Activated naive CD8-positive, alpha-beta T cell treated with anti-CD3 and anti-CD28 coated beads for 36 hours (primary cell): ENCODE measurements around the gene PRKCA. TPM values are rescaled to one million over a fixed set of nuclear protein-coding genes. Genes with fewer than 3 reads are reported as not detected.

Experiments used
- DNase-seq: peaks from one replicate; pipeline ENCODE4 v3.0.0; 2021
- H3K27ac Mint-ChIP-seq: one replicate; pipeline ENCODE4 v1.8.0; 2022; ENCODE audit warnings: mild to moderate bottlenecking, moderate library complexity, mixed read lengths
- H3K27me3 Mint-ChIP-seq: one replicate; pipeline ENCODE4 v1.8.0; 2022; ENCODE audit warnings: mild to moderate bottlenecking, mixed read lengths
- H3K36me3 Mint-ChIP-seq: one replicate; pipeline ENCODE4 v1.8.0; 2021; ENCODE audit warnings: mild to moderate bottlenecking, mixed read lengths
- H3K4me1 Mint-ChIP-seq: one replicate; pipeline ENCODE4 v1.8.0; 2021; ENCODE audit warnings: mixed read lengths
- H3K4me3 Mint-ChIP-seq: one replicate; pipeline ENCODE4 v1.8.0; 2022; ENCODE audit warnings: mild to moderate bottlenecking, moderate library complexity, mixed read lengths
- H3K9me3 Mint-ChIP-seq: one replicate; pipeline ENCODE4 v1.8.0; 2022; ENCODE audit warnings: mixed read lengths
- total RNA-seq, 2 experiments: library from RNA; stranded (reverse); gene quantifications; one replicate each; pipeline ENCODE4 v1.2.3, GENCODE V29; 2021

Gene PRKCA
- total RNA-seq, 2 experiments from 2014 or later: 63.5 to 65.8 TPM

DNA sequence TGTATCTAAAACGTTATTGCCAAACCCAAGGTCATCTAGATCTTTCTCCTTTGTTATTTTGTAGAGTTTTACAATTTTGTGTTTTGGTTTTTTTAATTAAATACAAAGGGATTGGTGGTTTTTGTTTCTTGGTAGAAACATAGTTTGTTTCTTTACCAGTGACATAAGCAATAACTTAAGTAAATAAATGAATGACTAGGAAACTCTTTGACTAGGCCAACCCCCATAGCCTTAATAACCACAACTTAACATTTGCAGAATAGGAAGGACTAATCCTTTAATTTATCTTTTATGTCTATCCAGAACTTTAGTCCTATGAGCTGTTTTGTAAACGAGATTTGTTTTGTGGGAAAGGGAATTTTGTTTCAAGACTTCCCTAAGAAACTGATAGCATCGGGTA, 162.5 kb downstream of the PRKCA start:
- Mint-ChIP-seq H3K36me3 (peaks cover 35% of the 10 kb centered on the region), H3K9me3 (no peaks in the 10 kb centered on the region), H3K4me1 (peaks cover 58% of the 10 kb centered on the region), H3K27ac (no peak overlapping the region), H3K4me3 (no peak overlapping the region), H3K27me3 (no peaks in the 10 kb centered on the region)
- no peak for DNase-seq

DNA sequence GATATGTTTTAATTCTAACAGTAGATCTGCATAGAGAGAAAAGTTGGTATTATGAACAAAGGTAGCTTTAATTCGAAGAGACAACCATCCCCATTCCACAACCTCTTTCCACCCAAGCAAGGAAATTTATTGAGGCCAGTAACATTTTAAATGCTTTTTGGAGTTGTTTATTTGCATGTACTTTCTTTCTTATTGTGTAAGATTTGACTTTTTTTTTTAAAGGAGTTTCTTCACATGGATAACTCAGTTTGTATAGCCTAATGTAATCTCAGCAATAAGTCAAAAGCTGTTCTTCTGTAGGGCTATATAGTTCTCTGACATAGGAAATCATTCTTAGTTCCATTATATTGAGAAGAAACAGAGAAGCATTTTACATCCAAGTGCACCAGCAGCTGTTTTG, 163.3 kb downstream of the PRKCA start:
- Mint-ChIP-seq H3K4me1 (peaks cover 61% of the 10 kb centered on the region), H3K9me3 (no peaks in the 10 kb centered on the region), H3K27me3 (no peaks in the 10 kb centered on the region), H3K4me3 (no peak overlapping the region), H3K36me3 (peaks cover 31% of the 10 kb centered on the region), H3K27ac (no peak overlapping the region)
- DNase-seq: no peak

GRCh38 chr17:66466106-66466820, 163.8 kb downstream of the PRKCA start:
- Mint-ChIP-seq H3K27ac (peak overlapping the region; percentile 95), H3K36me3 (peaks cover 26% of the 10 kb centered on the region), H3K27me3 (no peaks in the 10 kb centered on the region), H3K9me3 (no peaks in the 10 kb centered on the region), H3K4me3 (no peak overlapping the region), H3K4me1 (peaks cover 63% of the 10 kb centered on the region)
- DNase-seq: no peak

- no peaks in the 10 kb centered on the region for H3K27me3 Mint-ChIP-seq
- peak; percentile 53 for DNase-seq
- H3K4me1 Mint-ChIP-seq: peaks cover 61% of the 10 kb centered on the region
- peak overlapping the region; percentile 95 for H3K27ac Mint-ChIP-seq
- H3K9me3 Mint-ChIP-seq: no peaks in the 10 kb centered on the region
- peak overlapping the region; percentile 59 for H3K4me3 Mint-ChIP-seq
- H3K36me3 Mint-ChIP-seq: peaks cover 22% of the 10 kb centered on the region
Measured at GRCh38 chr17:66466840-66467367, 164.5 kb downstream of the PRKCA start.

DNA sequence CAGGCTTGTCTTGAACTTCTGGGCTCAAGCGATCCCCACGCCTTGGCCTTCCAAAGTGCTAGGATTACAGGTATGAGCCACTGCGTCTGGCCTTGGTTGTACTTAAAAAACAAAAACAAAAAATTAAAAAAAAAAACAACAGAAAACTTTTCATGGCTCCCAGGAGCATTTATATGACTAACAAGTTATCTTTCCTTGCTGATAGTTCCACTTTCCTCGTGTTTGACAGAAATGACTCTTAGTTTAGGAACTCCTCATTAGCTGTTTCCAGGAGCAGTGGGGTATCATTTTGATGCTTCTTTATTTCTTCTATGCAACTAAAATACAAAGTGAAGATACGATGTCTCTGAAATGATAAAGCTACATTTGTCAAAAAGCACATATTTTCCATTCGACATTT, 165.4 kb downstream of the PRKCA start:
- peaks cover 25% of the 10 kb centered on the region for H3K36me3 Mint-ChIP-seq
- no peaks in the 10 kb centered on the region for H3K9me3 Mint-ChIP-seq
- H3K4me1 Mint-ChIP-seq: peaks cover 61% of the 10 kb centered on the region
- no peak for DNase-seq
- H3K4me3 Mint-ChIP-seq: no peak overlapping the region
- no peaks in the 10 kb centered on the region for H3K27me3 Mint-ChIP-seq
- H3K27ac Mint-ChIP-seq: peak overlapping the region; percentile 95

GRCh38 chr17:66468241-66469087, 166.1 kb downstream of the PRKCA start:
- no peak for DNase-seq
- Mint-ChIP-seq H3K36me3 (peaks cover 30% of the 10 kb centered on the region), H3K4me3 (peak overlapping the region; percentile 4), H3K27me3 (no peaks in the 10 kb centered on the region), H3K27ac (peak overlapping the region; percentile 95), H3K9me3 (no peaks in the 10 kb centered on the region), H3K4me1 (peaks cover 58% of the 10 kb centered on the region)

DNA sequence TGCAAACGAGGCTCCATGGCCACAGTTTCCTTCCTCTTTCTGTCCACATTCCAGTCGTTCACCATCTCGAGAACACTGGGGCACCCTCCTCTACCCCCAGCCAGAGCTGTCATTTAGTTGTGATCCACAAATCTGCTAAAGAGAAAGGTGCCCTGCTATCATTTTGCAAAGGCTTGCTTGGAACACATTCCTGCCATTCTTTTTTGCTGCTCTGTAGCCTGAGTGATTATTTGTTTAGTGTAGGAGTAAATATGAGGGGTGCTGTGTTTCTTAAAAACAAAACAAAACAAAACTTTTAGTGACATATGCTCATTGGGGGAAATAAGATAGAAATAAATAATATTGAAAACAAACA, 166.7 kb downstream of the PRKCA start:
- DNase-seq: no peak
- Mint-ChIP-seq H3K27me3 (no peaks in the 10 kb centered on the region), H3K36me3 (peaks cover 28% of the 10 kb centered on the region), H3K4me3 (no peak overlapping the region), H3K27ac (peak overlapping the region; percentile 1), H3K9me3 (no peaks in the 10 kb centered on the region), H3K4me1 (peaks cover 58% of the 10 kb centered on the region)

GRCh38 chr17:66469461-66469860, 167.0 kb downstream of the PRKCA start:
- Mint-ChIP-seq H3K27me3 (no peaks in the 10 kb centered on the region), H3K27ac (no peak overlapping the region), H3K4me3 (no peak overlapping the region), H3K4me1 (peaks cover 60% of the 10 kb centered on the region), H3K36me3 (peaks cover 27% of the 10 kb centered on the region), H3K9me3 (no peaks in the 10 kb centered on the region)
- no peak for DNase-seq

DNA sequence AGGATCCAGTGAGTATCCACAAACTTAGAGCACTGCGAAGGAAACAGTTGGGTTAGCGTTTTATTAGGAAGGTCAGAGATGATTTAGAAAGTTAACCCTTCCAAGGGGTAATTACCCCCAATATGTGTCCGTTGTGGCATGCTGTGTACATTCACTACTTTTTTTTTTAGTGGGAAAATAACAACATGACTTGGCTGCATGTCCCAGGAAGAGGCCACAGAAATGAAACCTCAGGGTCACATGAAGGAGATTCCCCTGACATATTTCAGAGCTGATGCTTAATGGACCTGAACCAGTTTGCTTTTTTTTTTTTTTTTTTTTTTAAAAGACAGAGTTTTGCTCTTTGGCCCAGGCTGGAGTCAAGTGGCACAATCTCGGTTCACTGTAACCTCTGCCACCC, 167.5 kb downstream of the PRKCA start:
- H3K27ac Mint-ChIP-seq: no peak overlapping the region
- no peaks in the 10 kb centered on the region for H3K9me3 Mint-ChIP-seq
- H3K4me1 Mint-ChIP-seq: peaks cover 64% of the 10 kb centered on the region
- no peak overlapping the region for H3K4me3 Mint-ChIP-seq
- no peak for DNase-seq
- peaks cover 27% of the 10 kb centered on the region for H3K36me3 Mint-ChIP-seq
- H3K27me3 Mint-ChIP-seq: no peaks in the 10 kb centered on the region

- H3K4me1 Mint-ChIP-seq: peaks cover 58% of the 10 kb centered on the region
- no peak for DNase-seq
- no peak overlapping the region for H3K27ac Mint-ChIP-seq
- H3K27me3 Mint-ChIP-seq: no peaks in the 10 kb centered on the region
- H3K9me3 Mint-ChIP-seq: no peaks in the 10 kb centered on the region
- no peak overlapping the region for H3K4me3 Mint-ChIP-seq
- H3K36me3 Mint-ChIP-seq: peaks cover 24% of the 10 kb centered on the region
Measured at GRCh38 chr17:66472123-66472522, 169.7 kb downstream of the PRKCA start.

DNA sequence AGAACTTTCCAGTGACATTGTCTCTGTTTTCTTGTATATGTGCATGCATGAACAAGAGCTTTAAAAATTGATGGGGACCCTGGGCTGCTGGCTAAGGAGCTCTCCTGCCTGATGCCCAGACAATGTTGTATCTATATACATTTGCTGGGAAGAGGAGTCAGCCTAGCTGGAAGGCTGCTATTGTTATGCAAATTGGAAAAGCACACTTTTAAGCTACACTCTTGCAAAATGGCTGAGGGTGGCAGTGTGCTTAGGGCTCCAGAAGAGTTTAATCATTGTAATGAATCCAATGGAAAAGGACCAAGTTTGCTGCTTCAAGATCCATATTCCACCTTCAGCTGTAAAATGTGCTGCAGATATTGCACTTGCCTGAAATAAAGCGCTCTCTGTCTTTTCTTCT, 171.8 kb downstream of the PRKCA start:
- H3K27ac Mint-ChIP-seq: no peak overlapping the region
- peaks cover 3% of the 10 kb centered on the region for H3K9me3 Mint-ChIP-seq
- H3K4me1 Mint-ChIP-seq: peaks cover 40% of the 10 kb centered on the region
- H3K36me3 Mint-ChIP-seq: peaks cover 25% of the 10 kb centered on the region
- no peaks in the 10 kb centered on the region for H3K27me3 Mint-ChIP-seq
- DNase-seq: no peak
- H3K4me3 Mint-ChIP-seq: no peak overlapping the region

- Mint-ChIP-seq H3K4me1 (peaks cover 40% of the 10 kb centered on the region), H3K4me3 (no peak overlapping the region), H3K27ac (no peak overlapping the region), H3K9me3 (peaks cover 6% of the 10 kb centered on the region), H3K36me3 (peaks cover 30% of the 10 kb centered on the region), H3K27me3 (no peaks in the 10 kb centered on the region)
- DNase-seq: no peak
Measured at GRCh38 chr17:66474806-66475497, 172.5 kb downstream of the PRKCA start.

DNA sequence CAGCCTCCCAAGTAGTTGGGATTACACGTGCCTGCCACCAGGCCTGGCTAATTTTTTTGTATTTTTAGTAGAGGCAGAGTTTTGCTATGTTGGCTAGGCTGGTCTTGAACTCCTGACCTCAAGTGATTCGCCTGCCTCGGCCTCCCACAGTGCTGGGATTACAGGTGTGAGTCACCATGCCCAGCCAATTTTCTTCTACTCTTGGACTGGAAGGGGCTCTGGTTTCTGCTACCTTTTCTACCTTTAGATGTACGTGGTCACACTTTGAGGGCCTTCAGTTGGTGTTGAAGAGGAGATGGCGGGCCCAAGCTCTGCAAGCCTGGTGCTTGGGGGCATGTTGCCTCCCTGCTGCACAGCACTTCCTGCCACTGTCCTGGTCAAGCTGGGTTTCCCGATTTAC, 173.6 kb downstream of the PRKCA start:
- Mint-ChIP-seq H3K9me3 (peaks cover 6% of the 10 kb centered on the region), H3K4me1 (peaks cover 34% of the 10 kb centered on the region)

GRCh38 chr17:66477615-66478283, 175.3 kb downstream of the PRKCA start:
- H3K27ac Mint-ChIP-seq: no peak overlapping the region
- peaks cover 25% of the 10 kb centered on the region for H3K4me1 Mint-ChIP-seq
- H3K9me3 Mint-ChIP-seq: peaks cover 6% of the 10 kb centered on the region
- no peak overlapping the region for H3K4me3 Mint-ChIP-seq
- H3K36me3 Mint-ChIP-seq: peaks cover 35% of the 10 kb centered on the region
- no peaks in the 10 kb centered on the region for H3K27me3 Mint-ChIP-seq
- DNase-seq: no peak

More for the DNA sequence above, 173.6 kb downstream of the PRKCA start:
- no peak for DNase-seq
- Mint-ChIP-seq H3K27ac (no peak overlapping the region), H3K36me3 (peaks cover 36% of the 10 kb centered on the region), H3K27me3 (no peaks in the 10 kb centered on the region), H3K4me3 (no peak overlapping the region)
